H9 (cell line): ENCODE data around the gene WASF3. TPM values are rescaled to one million over a fixed set of nuclear protein-coding genes. Genes with fewer than 3 reads are reported as not detected.

Experiments
- DNase-seq: peaks from one replicate; pipeline ENCODE4 v3.0.0-alpha.2; 2017
- H2AFZ ChIP-seq: one replicate; pipeline ENCODE4 v1.6.1; 2013; ENCODE audit warnings: mild to moderate bottlenecking, low read length, control low read depth, moderate library complexity
- H2AK5ac ChIP-seq: 2 replicates; pipeline ENCODE4 v1.6.1; 2013; ENCODE audit warnings: low read length, control low read depth, mixed read lengths; ENCODE audit not compliant: insufficient read length
- H2BK120ac ChIP-seq: one replicate; pipeline ENCODE4 v1.6.1; 2013; ENCODE audit warnings: low read depth, mild to moderate bottlenecking, low read length, control low read depth, inconsistent platforms; ENCODE audit not compliant: poor library complexity, severe bottlenecking
- H2BK12ac ChIP-seq: 2 replicates; pipeline ENCODE4 v1.6.1; 2013; ENCODE audit warnings: low read length, control low read depth, mixed read lengths, low read depth; ENCODE audit not compliant: insufficient read length
- H2BK15ac ChIP-seq: 2 replicates; pipeline ENCODE4 v1.6.1; 2013; ENCODE audit warnings: low read depth, low read length, control low read depth
- H2BK20ac ChIP-seq: one replicate; pipeline ENCODE4 v1.6.1; 2013; ENCODE audit warnings: low read depth, mild to moderate bottlenecking, low read length, control low read depth, inconsistent platforms; ENCODE audit not compliant: poor library complexity, severe bottlenecking
- H2BK5ac ChIP-seq: 2 replicates; pipeline ENCODE4 v1.6.1; 2013; ENCODE audit warnings: low read length, control low read depth, mixed read lengths; ENCODE audit not compliant: insufficient read length
- H3K14ac ChIP-seq: 2 replicates; pipeline ENCODE4 v1.6.1; 2013; ENCODE audit warnings: low read length, control low read depth; ENCODE audit not compliant: insufficient read depth
- H3K18ac ChIP-seq: 2 replicates; pipeline ENCODE4 v1.6.1; 2013; ENCODE audit warnings: low read depth, mild to moderate bottlenecking, mixed read lengths, low read length, control low read depth; ENCODE audit not compliant: insufficient read length
- H3K23ac ChIP-seq: 2 replicates; pipeline ENCODE4 v1.6.1; 2013; ENCODE audit warnings: low read length, control low read depth, mixed read lengths, low read depth; ENCODE audit not compliant: insufficient read length
- H3K23me2 ChIP-seq: 2 replicates; pipeline ENCODE4 v1.6.1; 2013; ENCODE audit warnings: low read depth, mild to moderate bottlenecking, mixed read lengths, low read length, control low read depth; ENCODE audit not compliant: insufficient read length, poor library complexity, severe bottlenecking
- H3K27ac ChIP-seq: 2 replicates; pipeline ENCODE4 v1.5.1; 2013; ENCODE audit warnings: low read length, control low read depth, mixed read lengths, low read depth; ENCODE audit not compliant: insufficient read length
- H3K27me3 ChIP-seq: 2 replicates; pipeline ENCODE4 v1.6.1; 2013; ENCODE audit warnings: low read length, control low read depth, inconsistent platforms; ENCODE audit not compliant: insufficient read depth
- H3K4ac ChIP-seq: 2 replicates; pipeline ENCODE4 v1.6.1; 2013; ENCODE audit warnings: low read depth, mild to moderate bottlenecking, control low read depth, inconsistent platforms, low read length, moderate library complexity
- H3K4me1 ChIP-seq: 2 replicates; pipeline ENCODE4 v1.6.1; 2013; ENCODE audit warnings: low read length, control low read depth, inconsistent platforms; ENCODE audit not compliant: insufficient read depth
- H3K4me2 ChIP-seq: 2 replicates; pipeline ENCODE4 v1.6.1; 2013; ENCODE audit warnings: low read length, control low read depth, mixed read lengths; ENCODE audit not compliant: insufficient read length, insufficient read depth
- H3K56ac ChIP-seq: 2 replicates; pipeline ENCODE4 v1.6.1; 2013; ENCODE audit warnings: low read depth, mild to moderate bottlenecking, mixed read lengths, low read length, control low read depth; ENCODE audit not compliant: insufficient read length
- H3K79me1 ChIP-seq: 2 replicates; pipeline ENCODE4 v1.6.1; 2013; ENCODE audit warnings: low read depth, mild to moderate bottlenecking, moderate library complexity, low read length, control low read depth, inconsistent platforms; ENCODE audit not compliant: insufficient read depth, poor library complexity, severe bottlenecking
- H3K79me2 ChIP-seq: 2 replicates; pipeline ENCODE4 v1.6.1; 2013; ENCODE audit warnings: low read length, control low read depth, inconsistent platforms; ENCODE audit not compliant: insufficient read depth
- H3K9ac ChIP-seq: 2 replicates; pipeline ENCODE4 v1.6.1; 2013; ENCODE audit warnings: low read length, control low read depth, mixed read lengths; ENCODE audit not compliant: insufficient read length; ENCODE audit errors: extremely low read depth
- H3K9me3 ChIP-seq: one replicate; pipeline ENCODE4 v1.6.1; 2013; ENCODE audit warnings: low read depth, low read length, inconsistent platforms; ENCODE audit not compliant: control insufficient read depth
- H3T11ph ChIP-seq: one replicate; pipeline ENCODE4 v1.6.1; 2013; ENCODE audit warnings: mild to moderate bottlenecking, low read length, control low read depth, inconsistent platforms
- H4K20me1 ChIP-seq: one replicate; pipeline ENCODE4 v1.6.1; 2013; ENCODE audit not compliant: control insufficient read depth, insufficient read length, insufficient read depth
- H4K5ac ChIP-seq: 2 replicates; pipeline ENCODE4 v1.6.1; 2013; ENCODE audit warnings: low read depth, mild to moderate bottlenecking, mixed read lengths, low read length, control low read depth; ENCODE audit not compliant: insufficient read length
- H4K8ac ChIP-seq: replicated peaks from 2 replicates; pipeline ENCODE4 v1.6.1; 2013; ENCODE audit warnings: low read length, control low read depth, mixed read lengths, low read depth; ENCODE audit not compliant: insufficient read length
- H4K91ac ChIP-seq: 2 replicates; pipeline ENCODE4 v1.6.1; 2013; ENCODE audit warnings: low read depth, mild to moderate bottlenecking, moderate library complexity, mixed read lengths, low read length, control low read depth; ENCODE audit not compliant: insufficient read length
- H3K27ac Mint-ChIP-seq, 3 experiments: 2 replicates in 2 of 3; 3 replicates in 1 of 3; pipeline ENCODE4 v1.8.0; 2020 to 2021; ENCODE audit warnings: mixed read lengths in 3 of 3, mild to moderate bottlenecking in 1 of 3, moderate library complexity in 1 of 3
- H3K27me3 Mint-ChIP-seq: 2 replicates; pipeline ENCODE4 v1.8.0; 2021; ENCODE audit warnings: low read depth, mild to moderate bottlenecking, moderate library complexity, mixed read lengths
- H3K36me3 Mint-ChIP-seq, 3 experiments: 2 replicates in 2 of 3; 3 replicates in 1 of 3; pipeline ENCODE4 v1.8.0; 2020 to 2021; ENCODE audit warnings: low read depth in 3 of 3, mixed read lengths in 3 of 3; ENCODE audit not compliant: insufficient read depth in 1 of 3
- H3K4me1 Mint-ChIP-seq, 2 experiments: 2 replicates each; pipeline ENCODE4 v1.8.0; 2020; ENCODE audit warnings: mixed read lengths in 2 of 2
- H3K4me3 Mint-ChIP-seq, 2 experiments: 2 replicates in 1 of 2; 3 replicates in 1 of 2; pipeline ENCODE4 v1.8.0; 2020 to 2021; ENCODE audit warnings: mild to moderate bottlenecking in 2 of 2, mixed read lengths in 2 of 2, moderate library complexity in 1 of 2
- H3K9me3 Mint-ChIP-seq, 2 experiments: 2 replicates in 1 of 2; 3 replicates in 1 of 2; pipeline ENCODE4 v1.8.0; 2020; ENCODE audit warnings: mild to moderate bottlenecking in 2 of 2, mixed read lengths in 2 of 2, moderate library complexity in 1 of 2
- CTCF ChIP-seq: fragments of 200-600 bp; sonication (generic); conservative IDR thresholded peaks from 3 replicates; pipeline ENCODE4 v1.8.0; 2021; ENCODE audit warnings: antibody characterized with exemption, mild to moderate bottlenecking
- WGBS: extraction: QIAGEN DNeasy Blood & Tissue Kit; methylation state at CpG from one replicate; pipeline ENCODE4 v1.1.7; 2013; ENCODE audit warnings: missing lambda C conversion rate, low lambda C conversion rate, mixed read lengths; ENCODE audit not compliant: insufficient read length; ENCODE audit errors: extremely low coverage; 5-methylcytosine and 5-hydroxymethylcytosine counted together
- total RNA-seq: library from RNA; stranded (reverse); gene quantifications from 2 replicates; pipeline ENCODE4 v1.2.1, GENCODE V29; 2021

WASF3 gene
- total RNA-seq, 1 experiment from 2014 or later = 22.2 TPM

- Histone ChIP-seq H3K4me2 (no peak overlapping the region), H2BK5ac (no peak overlapping the region), H3K14ac (no peak overlapping the region), H2AFZ (no peak overlapping the region), H3K18ac (no peak overlapping the region), H3T11ph (no peak overlapping the region), H2AK5ac (no peak overlapping the region), H3K23me2 (no peaks in the 10 kb centered on the region), H4K5ac (no peak overlapping the region), H3K27me3 (no peaks in the 10 kb centered on the region), H3K56ac (no peak overlapping the region), H3K9ac (no peak overlapping the region), H2BK15ac (no peak overlapping the region), H3K79me1 (no peaks in the 10 kb centered on the region), H3K9me3 (no peaks in the 10 kb centered on the region), H2BK120ac (no peak overlapping the region), H4K91ac (no peak overlapping the region), H3K4me1 (no peaks in the 10 kb centered on the region), H3K27ac (no peak overlapping the region), H3K4ac (no peak overlapping the region), H2BK20ac (no peak overlapping the region), H2BK12ac (no peak overlapping the region), H3K23ac (no peak overlapping the region), H4K20me1 (no peaks in the 10 kb centered on the region), H3K79me2 (no peaks in the 10 kb centered on the region), H4K8ac (no peak overlapping the region)
- Mint-ChIP-seq H3K27me3 (peaks cover 23% of the 10 kb centered on the region), H3K9me3 (peaks cover 10 to 12% of the 10 kb centered on the region in 2 experiments; a peak in 3 of 5 replicates), H3K4me1 (no peaks in the 10 kb centered on the region), H3K36me3 (peaks cover 0 to 5% (median 0%) of the 10 kb centered on the region in 3 experiments; a peak in 1 of 7 replicates), H3K4me3 (no peak overlapping the region), H3K27ac (no peak overlapping the region)
- no CpG with 5 or more reads among the region's 6 CpGs for WGBS
- no peak for TF ChIP-seq CTCF
- DNase-seq = no peak
These were observed 6.1 kb upstream of the WASF3 start for GRCh38 chr13:26551255-26551860.
